GM12892 (cell line): ENCODE results near the gene MLXIP.

Source experiments
- POLR2A ChIP-seq: IDR thresholded peaks from 2 replicates; pipeline ENCODE4 v1.6.1; 2011; ENCODE audit warnings: low read depth, low read length, control low read depth
- POLR2AphosphoS5 ChIP-seq: IDR thresholded peaks from 2 replicates; pipeline ENCODE4 v1.6.1; 2011; ENCODE audit warnings: low read depth, low read length, control low read depth
- TAF1 ChIP-seq: IDR thresholded peaks from 2 replicates; pipeline ENCODE4 v1.6.1; 2011; ENCODE audit warnings: low read depth, mild to moderate bottlenecking, control low read depth, low read length, borderline replicate concordance

DNA sequence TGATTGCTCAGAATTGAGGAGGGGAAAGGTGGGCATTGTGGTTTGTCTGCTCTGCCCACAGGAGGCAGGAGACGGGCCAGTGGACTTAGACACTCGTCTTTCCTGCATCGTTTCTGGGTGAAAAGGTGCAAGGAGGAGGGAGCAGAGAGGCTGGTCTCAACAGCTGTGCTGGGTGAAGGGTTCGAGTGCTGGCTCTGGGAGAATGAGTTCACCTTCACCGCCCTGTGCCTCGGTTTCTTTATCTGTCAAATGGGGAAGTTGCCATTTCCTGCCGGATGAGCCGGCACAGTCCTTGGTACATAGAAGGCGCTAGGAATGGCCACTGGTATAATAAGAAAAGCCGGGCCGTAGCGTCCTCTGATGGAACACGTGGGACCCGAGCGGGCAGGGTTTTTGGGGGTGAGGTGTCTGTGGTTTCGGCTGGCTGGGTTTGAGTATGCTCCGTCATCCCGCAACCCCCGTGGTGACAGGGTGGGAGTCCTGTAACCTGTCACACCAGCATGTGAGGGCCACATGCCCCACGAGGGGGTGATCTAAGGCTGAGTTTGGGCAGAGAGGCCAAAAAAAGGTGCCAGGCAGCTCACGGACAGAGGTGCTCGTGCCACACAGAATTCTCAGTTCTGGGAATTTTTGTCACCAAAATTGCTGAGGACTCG, 49.5 kb upstream of the MLXIP start:
- TF ChIP-seq POLR2A (no peak), TAF1 (no peak), POLR2AphosphoS5 (no peak)
